HFF-Myc (cell line): ENCODE results near the gene SCFD2.

Experiments used
- DNase-seq: peaks from one replicate; pipeline ENCODE4 v3.0.0-alpha.2; 2011; ENCODE audit warnings: low read depth; ENCODE audit errors: extremely low read depth
- H3K4me3 ChIP-seq: replicated peaks from 2 replicates; pipeline ENCODE4 v1.5.1; 2011; ENCODE audit warnings: low read depth, mild to moderate bottlenecking, control low read depth, low read length
- TF ChIP-seq, protein P1 (sequence below): IDR thresholded peaks from 2 replicates; pipeline ENCODE4 v1.5.1; 2012; ENCODE audit warnings: mild to moderate bottlenecking, low read depth, low read length, control low read depth; ENCODE audit errors: missing control alignments

The SCFD2 gene

DNA sequence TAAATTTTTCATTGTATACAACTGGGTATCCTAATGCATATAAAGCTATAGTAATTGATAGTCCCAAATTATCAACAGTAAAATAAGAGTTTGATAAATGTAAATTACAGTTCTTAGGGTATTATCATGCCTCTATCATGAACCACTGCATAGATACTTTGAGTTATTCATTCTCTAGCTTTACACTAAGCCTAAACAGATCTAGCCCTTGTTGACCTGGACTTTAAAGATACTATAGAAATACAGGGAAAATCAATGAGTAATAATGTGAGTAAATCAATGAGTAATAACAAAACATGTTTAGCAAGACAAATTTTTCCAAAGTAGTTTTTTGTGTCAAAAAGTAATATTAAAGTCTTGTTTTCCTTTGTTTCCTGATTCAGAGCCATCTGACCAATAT, 228.4 kb downstream of the SCFD2 start:
- no peak overlapping the region for H3K4me3 ChIP-seq
- no peak for DNase-seq
- TF ChIP-seq, protein P1, sequence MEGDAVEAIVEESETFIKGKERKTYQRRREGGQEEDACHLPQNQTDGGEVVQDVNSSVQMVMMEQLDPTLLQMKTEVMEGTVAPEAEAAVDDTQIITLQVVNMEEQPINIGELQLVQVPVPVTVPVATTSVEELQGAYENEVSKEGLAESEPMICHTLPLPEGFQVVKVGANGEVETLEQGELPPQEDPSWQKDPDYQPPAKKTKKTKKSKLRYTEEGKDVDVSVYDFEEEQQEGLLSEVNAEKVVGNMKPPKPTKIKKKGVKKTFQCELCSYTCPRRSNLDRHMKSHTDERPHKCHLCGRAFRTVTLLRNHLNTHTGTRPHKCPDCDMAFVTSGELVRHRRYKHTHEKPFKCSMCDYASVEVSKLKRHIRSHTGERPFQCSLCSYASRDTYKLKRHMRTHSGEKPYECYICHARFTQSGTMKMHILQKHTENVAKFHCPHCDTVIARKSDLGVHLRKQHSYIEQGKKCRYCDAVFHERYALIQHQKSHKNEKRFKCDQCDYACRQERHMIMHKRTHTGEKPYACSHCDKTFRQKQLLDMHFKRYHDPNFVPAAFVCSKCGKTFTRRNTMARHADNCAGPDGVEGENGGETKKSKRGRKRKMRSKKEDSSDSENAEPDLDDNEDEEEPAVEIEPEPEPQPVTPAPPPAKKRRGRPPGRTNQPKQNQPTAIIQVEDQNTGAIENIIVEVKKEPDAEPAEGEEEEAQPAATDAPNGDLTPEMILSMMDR = no peak

DNA sequence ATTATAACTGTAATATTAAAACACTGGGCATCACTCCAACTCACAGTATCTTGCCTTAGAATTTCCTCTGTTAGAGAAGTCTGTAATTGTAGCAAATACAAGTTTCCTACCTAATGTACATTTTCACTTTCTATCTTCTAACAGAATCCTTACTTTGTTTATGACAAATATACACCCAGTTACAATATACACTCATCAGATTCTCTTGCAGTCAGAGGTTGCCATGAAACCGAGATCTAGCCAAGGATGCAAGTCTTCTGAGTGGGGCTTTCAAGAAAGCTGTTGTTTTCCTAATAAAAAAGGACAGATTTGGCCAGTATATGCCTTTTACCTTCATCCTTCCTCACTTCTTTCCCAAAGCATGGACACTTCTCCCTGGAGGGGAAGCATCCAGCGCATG, 228.9 kb downstream of the SCFD2 start:
- H3K4me3 ChIP-seq = no peak overlapping the region
- DNase-seq = no peak
- TF ChIP-seq, protein P1 = no peak

DNA sequence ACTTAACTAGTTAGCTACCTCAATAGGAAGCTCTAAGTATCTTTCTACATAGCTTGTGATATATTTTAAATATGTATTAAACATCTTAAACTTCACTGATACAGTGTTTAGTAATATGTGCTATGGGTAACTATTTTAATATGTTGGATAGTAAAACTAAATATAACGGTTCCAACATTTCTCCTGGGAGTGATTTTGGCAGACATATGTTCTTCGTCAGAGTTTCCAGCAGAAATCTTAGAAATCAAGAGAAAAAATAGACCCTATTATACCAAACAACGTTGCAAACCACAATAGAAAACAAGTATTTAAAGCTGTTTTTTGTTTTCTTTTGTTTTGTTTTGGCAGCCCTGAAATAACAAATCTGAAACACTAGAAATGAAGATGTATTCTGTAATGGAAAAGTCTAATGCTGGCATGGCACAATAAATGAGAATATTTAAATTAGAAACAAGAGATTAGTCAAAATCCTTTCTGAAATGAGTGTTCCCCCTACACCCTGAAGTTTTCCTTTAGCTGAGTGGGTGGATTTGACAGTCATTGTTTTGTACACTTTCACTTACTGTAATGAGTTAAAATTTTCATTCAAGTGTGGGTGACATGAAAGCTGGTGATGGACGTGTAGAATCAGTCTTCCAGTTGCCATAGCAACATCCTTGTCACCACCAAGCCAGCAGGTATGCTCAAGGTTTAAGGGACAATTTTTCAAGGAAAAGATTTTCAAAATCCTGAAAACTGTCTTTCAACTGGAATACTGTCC, 233.5 kb downstream of the SCFD2 start:
- no peak overlapping the region for H3K4me3 ChIP-seq
- no peak for DNase-seq
- TF ChIP-seq, protein P1 = no peak

DNA sequence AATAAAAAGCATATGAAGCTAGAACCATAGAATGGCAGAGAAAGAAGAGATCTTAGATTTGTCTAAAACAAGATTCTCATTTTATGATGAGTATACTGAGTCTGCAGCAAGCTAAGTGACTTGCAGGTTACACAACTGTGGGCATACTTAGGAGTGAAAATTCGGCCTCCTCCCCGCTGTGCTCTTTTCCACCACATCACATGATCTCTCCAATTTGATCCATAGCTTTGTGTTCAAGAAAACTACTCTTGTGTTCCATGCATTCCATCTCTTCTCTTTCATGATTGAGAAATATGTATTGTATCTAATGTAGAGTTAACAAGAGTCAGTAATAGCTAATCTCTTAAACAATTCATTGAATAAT, 234.3 kb downstream of the SCFD2 start:
- TF ChIP-seq, protein P1 = no peak
- H3K4me3 ChIP-seq = no peak overlapping the region
- no peak for DNase-seq

DNA sequence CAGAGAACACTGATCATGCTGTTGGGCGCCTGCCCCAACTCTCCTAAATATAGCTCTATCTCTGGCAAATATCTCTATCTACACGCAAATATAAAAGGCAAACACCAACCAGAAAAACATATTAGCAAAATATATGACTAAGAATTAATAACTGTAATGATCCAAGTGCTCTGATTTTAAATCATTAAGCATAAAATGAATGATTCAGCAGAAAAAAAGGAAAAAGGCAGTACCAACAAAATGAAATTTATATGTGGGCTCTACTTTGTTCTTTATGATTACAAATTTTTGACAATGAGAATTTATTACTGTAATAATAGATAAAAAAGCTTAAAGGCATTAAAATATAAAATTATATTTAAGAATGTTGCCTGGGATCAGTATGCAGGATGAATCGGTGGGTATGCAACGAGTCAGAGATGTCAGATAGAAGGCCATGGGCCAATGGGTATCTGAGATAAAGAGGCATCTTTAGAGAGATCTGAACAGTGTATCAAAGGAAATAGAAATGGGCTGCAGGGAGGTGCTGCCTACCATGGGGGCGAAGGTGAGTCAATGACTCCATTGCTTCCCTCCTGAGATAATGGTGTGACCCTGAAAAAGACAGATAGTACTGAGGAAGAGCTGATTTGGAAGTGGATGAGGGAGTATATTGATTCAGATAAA, 234.8 kb downstream of the SCFD2 start:
- H3K4me3 ChIP-seq = no peak overlapping the region
- no peak for DNase-seq
- TF ChIP-seq, protein P1 = no peak

DNA sequence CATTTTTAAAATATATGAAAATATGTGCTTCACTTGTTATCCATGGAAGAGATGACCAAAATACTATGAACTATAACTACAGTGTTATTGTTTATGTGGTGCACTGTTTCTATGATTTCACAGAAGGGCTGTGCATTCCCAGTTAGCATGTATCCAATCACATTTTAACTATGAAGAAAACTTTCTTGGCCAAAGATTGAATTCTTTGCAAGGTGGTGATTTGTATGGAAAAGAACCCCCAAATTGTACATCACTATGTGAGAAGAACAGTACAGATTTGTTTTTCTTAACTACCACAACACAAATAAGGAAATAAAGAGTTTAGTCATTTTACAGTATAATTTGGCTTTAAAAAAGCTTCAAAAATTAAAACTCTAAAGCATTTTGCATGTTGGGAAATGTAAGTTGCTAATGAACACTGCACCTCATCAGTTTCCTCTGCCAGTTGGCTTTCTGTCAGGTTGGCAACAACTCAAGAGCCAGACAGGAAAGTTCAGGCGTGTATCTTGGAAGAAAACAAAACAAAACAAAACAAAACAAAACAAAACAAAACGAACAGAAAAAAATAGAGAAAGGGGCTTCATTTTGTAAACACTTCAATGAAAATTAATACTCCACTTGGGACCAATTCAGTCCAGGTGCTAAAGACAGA, 237.0 kb downstream of the SCFD2 start:
- no peak for DNase-seq
- H3K4me3 ChIP-seq = no peak overlapping the region
- TF ChIP-seq, protein P1 = no peak
